K562 (cell line): ENCODE data around the gene ZNF23. TPM values are rescaled to one million over a fixed set of nuclear protein-coding genes. Genes with fewer than 3 reads are reported as not detected.

Experiments used
- ATAC-seq: fragments of 200-7000 bp; cut with Tn5 transposase; 3 replicates; pipeline ENCODE4 v1.9.1; 2020; ENCODE audit warnings: moderate library complexity
- BruUV-seq: library from RNA; stranded (reverse); fragments of 400-500 nt; replicated peaks from 2 replicates; lab custom pipeline; 2021; lab: Mats Ljungman, UMichigan
- CTCF ChIA-PET: fragments of 300-600 bp; formaldehyde crosslinking; extraction: SDS; loops from one replicate; lab custom pipeline; 2021; ENCODE audit warnings: low intra/inter-chr PET ratio; lab: Yijun Ruan, JAX
- POLR2A ChIA-PET: fragments of 300-600, 350-650 bp; sonication (Branson Sonifier 250); formaldehyde crosslinking; extraction: SDS; loops from one replicate; lab custom pipeline; 2021; ENCODE audit warnings: antibody characterized with exemption, inconsistent platforms; lab: Yijun Ruan, JAX
- DNase-seq, 4 experiments: peaks; one replicate each; pipeline versions ENCODE4 v3.0.0 to v3.0.0-alpha.2; 2011 to 2018; ENCODE audit warnings: low spot score in 3 of 4, mixed read lengths in 3 of 4; ENCODE audit errors: extremely low read depth in 1 of 4
- FAIRE-seq: peaks from 2 replicates; lab custom pipeline; 2011; peaks lifted over from hg19 to GRCh38; lab: Jason Lieb, UNC
- H2AFZ ChIP-seq: 2 replicates; pipeline ENCODE4 v1.6.0; 2011; ENCODE audit warnings: low read depth, low read length, control low read depth, inconsistent platforms
- H3K27ac ChIP-seq: fragments of 200-600 bp; 3 replicates; pipeline ENCODE4 v1.8.0; 2011; ENCODE audit warnings: low read depth, mild to moderate bottlenecking, control low read depth, inconsistent platforms, low read length, moderate library complexity, mixed read lengths; ENCODE audit errors: extremely low read depth
- H3K27me3 ChIP-seq, 2 experiments: fragments of 300-600 bp in 1 of 2; 2 replicates in 1 of 2; 3 replicates in 1 of 2; pipeline versions ENCODE4 v1.6.0 to v1.8.0; 2011; ENCODE audit warnings: inconsistent platforms in 2 of 2, low read length in 2 of 2, mild to moderate bottlenecking in 1 of 2, mixed read lengths in 1 of 2, moderate library complexity in 1 of 2; ENCODE audit not compliant: control insufficient read depth in 2 of 2, insufficient read depth in 2 of 2
- H3K36me3 ChIP-seq: fragments of 300-600 bp; 3 replicates; pipeline ENCODE4 v1.8.0; 2011; ENCODE audit warnings: mild to moderate bottlenecking, low read length, inconsistent platforms; ENCODE audit not compliant: control insufficient read depth, insufficient read depth
- H3K4me1 ChIP-seq, 2 experiments: fragments of 200-600 bp in 1 of 2; replicated peaks in 1 of 2; 2 replicates in 1 of 2; 3 replicates in 1 of 2; pipeline versions ENCODE4 v1.5.1 to v1.8.0; 2011; ENCODE audit warnings: inconsistent platforms in 2 of 2, low read length in 2 of 2, mild to moderate bottlenecking in 1 of 2, mixed read lengths in 1 of 2, moderate library complexity in 1 of 2; ENCODE audit not compliant: control insufficient read depth in 2 of 2, insufficient read depth in 2 of 2
- H3K4me2 ChIP-seq: 2 replicates; pipeline ENCODE4 v1.6.1; 2011; ENCODE audit warnings: low read length, control low read depth, inconsistent platforms, mixed read lengths; ENCODE audit not compliant: insufficient read depth
- H3K4me3 ChIP-seq: fragments of 200-600 bp; sonication (generic), shearing (Covaris generic); 2 replicates; pipeline ENCODE4 v1.5.1; 2016; ENCODE audit warnings: control low read depth, inconsistent platforms
- H3K79me2 ChIP-seq: fragments of 200-600 bp; 3 replicates; pipeline ENCODE4 v1.8.0; 2011; ENCODE audit warnings: low read length, inconsistent platforms; ENCODE audit not compliant: control insufficient read depth, insufficient read depth
- H3K9ac ChIP-seq, 2 experiments: 2 replicates each; pipeline versions ENCODE4 v1.6.0 to v1.6.1; 2011; ENCODE audit warnings: low read depth in 2 of 2, low read length in 2 of 2, control low read depth in 1 of 2, inconsistent platforms in 1 of 2, mild to moderate bottlenecking in 1 of 2, mixed read lengths in 1 of 2; ENCODE audit not compliant: insufficient read depth in 1 of 2
- H3K9me1 ChIP-seq: one replicate; pipeline ENCODE4 v1.6.0; 2011; ENCODE audit warnings: inconsistent platforms, mild to moderate bottlenecking, low read length, moderate library complexity; ENCODE audit not compliant: control insufficient read depth, insufficient read depth
- H3K9me3 ChIP-seq: replicated peaks from 2 replicates; pipeline ENCODE4 v1.5.1; 2011; ENCODE audit warnings: low read depth, low read length, inconsistent platforms; ENCODE audit not compliant: control insufficient read depth, insufficient read depth
- H4K20me1 ChIP-seq: replicated peaks from 2 replicates; pipeline ENCODE4 v1.6.1; 2011; ENCODE audit warnings: low read length, inconsistent platforms, mixed read lengths; ENCODE audit not compliant: control insufficient read depth, insufficient read depth
- BRD9 ChIP-seq: fragments of 450-650 bp; IDR thresholded peaks from 2 replicates; pipeline ENCODE4 v1.6.1; 2018; ENCODE audit warnings: low read depth; ENCODE audit not compliant: partially characterized antibody
- CBFA2T3 ChIP-seq: fragments of 450-650 bp; IDR thresholded peaks from 2 replicates; pipeline ENCODE4 v1.6.1; 2017
- CCAR2 ChIP-seq: fragments of 200-400 bp; formaldehyde crosslinking; IDR thresholded peaks from 2 replicates; pipeline ENCODE4 v1.6.1; 2017; ENCODE audit warnings: mild to moderate bottlenecking, low read depth, low read length
- CEBPB ChIP-seq: fragments of 450-650 bp; IDR thresholded peaks from 2 replicates; pipeline ENCODE4 v1.6.1; 2016; ENCODE audit warnings: missing genetic modification characterization, missing compliant biosample characterization
- ERF ChIP-seq: fragments of 450-650 bp; formaldehyde crosslinking; IDR thresholded peaks from 2 replicates; pipeline ENCODE4 v1.4.0; 2020; ENCODE audit warnings: mild to moderate bottlenecking, mixed read lengths
- HDAC1 ChIP-seq, 2 experiments: fragments of 450-650 bp; IDR thresholded peaks; 2 replicates each; pipeline ENCODE4 v1.6.1; 2016 to 2017; ENCODE audit warnings: inconsistent platforms in 1 of 2, mild to moderate bottlenecking in 1 of 2, moderate library complexity in 1 of 2
- IFI16 ChIP-seq: fragments of 250-450 bp; sonication (Bioruptor Pico); IDR thresholded peaks from 2 replicates; pipeline ENCODE4 v2.1.2; 2022; ENCODE audit warnings: mild to moderate bottlenecking, inconsistent platforms
- MTA1 ChIP-seq: fragments of 450-650 bp; IDR thresholded peaks from 2 replicates; pipeline ENCODE4 v1.6.1; 2017; ENCODE audit warnings: borderline replicate concordance
- MXI1 ChIP-seq: IDR thresholded peaks from 2 replicates; pipeline ENCODE4 v1.6.1; 2011; ENCODE audit warnings: low read depth, mild to moderate bottlenecking, improper control_type of control experiment, low read length
- MYC ChIP-seq, 2 experiments: fragments of 250-450 bp in 1 of 2; sonication (Bioruptor Pico) in 1 of 2; IDR thresholded peaks; 2 replicates each; pipeline versions ENCODE4 v1.5.1 to v1.6.1; 2012 to 2021; ENCODE audit warnings: low read depth in 2 of 2, borderline replicate concordance in 1 of 2, improper control_type of control experiment in 1 of 2, low read length in 1 of 2, mild to moderate bottlenecking in 1 of 2, moderate library complexity in 1 of 2
- NELFE ChIP-seq: IDR thresholded peaks from 2 replicates; pipeline ENCODE4 v1.6.1; 2011; ENCODE audit warnings: mild to moderate bottlenecking; ENCODE audit not compliant: insufficient read depth, insufficient read length
- NFIC ChIP-seq: fragments of 450-650 bp; IDR thresholded peaks from 2 replicates; pipeline ENCODE4 v1.6.1; 2017; ENCODE audit warnings: mild to moderate bottlenecking, inconsistent platforms
- RBM14 ChIP-seq: fragments of 200-400 bp; formaldehyde crosslinking; IDR thresholded peaks from 2 replicates; pipeline ENCODE4 v1.6.1; 2018; ENCODE audit warnings: low read depth, mild to moderate bottlenecking, low read length, moderate library complexity, borderline replicate concordance; ENCODE audit not compliant: insufficient read depth
- XRCC4 ChIP-seq: IDR thresholded peaks from one replicate; pipeline ENCODE4 v1.6.1; 2011; ENCODE audit not compliant: insufficient read depth, insufficient read length; ENCODE audit errors: extremely low read depth
- ZNF175 ChIP-seq: fragments of 200-800 bp; sonication (Bioruptor generic); IDR thresholded peaks from 2 replicates; pipeline ENCODE4 v1.6.1; 2016; ENCODE audit warnings: low read depth, mild to moderate bottlenecking, missing genetic modification characterization, missing compliant biosample characterization
- ZNF274 ChIP-seq: IDR thresholded peaks from 2 replicates; pipeline ENCODE4 v1.6.1; 2011; ENCODE audit warnings: low read depth, mild to moderate bottlenecking, low read length, moderate library complexity, borderline replicate concordance
- ZNF780A ChIP-seq: fragments of 250-450 bp; sonication (Bioruptor Pico); IDR thresholded peaks from 2 replicates; pipeline ENCODE4 v1.5.0; 2021; ENCODE audit warnings: mild to moderate bottlenecking
- WGBS: fragments of 100-300 bp; shearing (Covaris generic); methylation state at CpG from one replicate; pipeline ENCODE4 v1.1.6; 2016; ENCODE audit warnings: low coverage, mixed read lengths; ENCODE audit not compliant: insufficient coverage; ENCODE audit errors: missing lambda C conversion rate; 5-methylcytosine and 5-hydroxymethylcytosine counted together
- in situ Hi-C: fragments of 300-500 bp; cut with MboI; formaldehyde crosslinking; loops from 4 replicates; pipeline ENCODE4 v1.15.0; 2018; ENCODE audit warnings: inconsistent platforms, mixed read lengths
- intact Hi-C: fragments of 100-400 bp; cut with micrococcal nuclease; formaldehyde crosslinking; loops from 2 replicates; pipeline ENCODE4 v1.14.2; 2022
- polyA plus RNA-seq, 8 experiments: library from polyadenylated mRNA; depleted of rRNA in 4 of 8; stranded (reverse) in 5 of 8; unstranded in 3 of 8; fragments of >200 nt; fragmentation: Nextera tagmentation in 2 of 8; fragmentation: Illumina TruSeq in 1 of 8; extraction: Ambion mirVana in 2 of 8; extraction: Trizol in 1 of 8; gene quantifications; 2 replicates each; pipeline versions ENCODE4 v1.2.1 to v1.2.3, GENCODE V29; 2011 to 2014; ENCODE audit warnings: inconsistent platforms in 1 of 8, missing spikeins in 1 of 8
- total RNA-seq, 7 experiments: library from RNA; depleted of rRNA in 6 of 7; stranded (reverse); fragments of >200 nt in 6 of 7; fragmentation: Illumina TruSeq in 2 of 7; extraction: Trizol in 2 of 7; gene quantifications; 2 replicates each; pipeline versions ENCODE4 v1.2.1 to v1.2.3, GENCODE V29; 2011 to 2021; ENCODE audit warnings: low replicate concordance in 1 of 7
- TF ChIP-seq, protein P1 (sequence below): sonication (generic); formaldehyde crosslinking; IDR thresholded peaks from 2 replicates; pipeline ENCODE4 v1.8.0; 2022; ENCODE audit warnings: mild to moderate bottlenecking, missing genetic modification reagents
- TF ChIP-seq, protein P2 (sequence below), 3 experiments: fragments of 200-800 bp in 1 of 3; fragments of 250-450 bp in 1 of 3; fragments of 450-650 bp in 1 of 3; sonication (Bioruptor Pico) in 1 of 3; sonication (Bioruptor generic) in 1 of 3; formaldehyde crosslinking in 1 of 3; IDR thresholded peaks; 2 replicates each; pipeline versions ENCODE4 v1.6.1 to v1.8.0; 2016 to 2022; ENCODE audit warnings: mild to moderate bottlenecking in 2 of 3, missing genetic modification characterization in 2 of 3, missing compliant biosample characterization in 1 of 3, moderate library complexity in 1 of 3

Gene ZNF23
- total and polyA plus RNA-seq, 9 of the 15 experiments (the other 6 are each of a cell fraction or from before 2014, with no cell fraction given) = 4.7 to 13.4 (median 11.2) TPM

DNA sequence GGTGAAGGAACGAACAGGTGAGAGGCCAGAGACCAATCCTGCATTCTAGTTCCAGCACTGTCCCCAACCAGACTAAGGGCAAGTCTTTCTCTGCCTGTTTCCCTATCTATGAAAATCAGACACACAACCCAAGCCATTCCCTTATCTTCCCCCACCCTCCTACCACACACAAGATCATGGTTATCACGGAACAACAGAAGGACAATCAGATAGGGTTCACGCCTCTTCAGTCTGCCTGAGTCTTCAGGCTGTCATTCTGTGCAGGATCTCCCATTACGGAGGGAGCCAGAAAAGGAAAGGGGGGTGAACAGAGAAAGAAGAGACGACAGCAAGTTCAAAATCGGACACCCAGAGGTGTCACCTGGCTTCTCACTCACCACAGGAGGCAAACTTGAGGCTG lies 31.3 kb downstream of the ZNF23 start:
- peaks cover 18% of the 10 kb centered on the region in 2 experiments; a peak in 4 of 5 replicates for H3K4me1 ChIP-seq
- H3K27ac ChIP-seq = no peak overlapping the region
- H3K4me3 ChIP-seq = no peak overlapping the region
- H3K27me3 ChIP-seq = peaks cover 10 to 48% of the 10 kb centered on the region in 2 experiments; a peak in 4 of 5 replicates
- no peaks in the 10 kb centered on the region for H3K79me2 ChIP-seq
- FAIRE-seq (peak; percentile 89), ATAC-seq (peak; percentile 56), DNase-seq (peak; percentile 80 to 90 (median 84))
- POLR2A ChIA-PET = no interaction called here
- H4K20me1 ChIP-seq = 0 out of 2 replicates have a peak, but pooled peaks cover 5% of the 10 kb centered on the region
- intact Hi-C loops = loop anchor here (5.0 kb wide), 1 partner anchor 67 kb away; no protein-coding TSS in a partner anchor
- 0% methylated on average over 6 of the region's 6 CpGs for WGBS
- no peaks in the 10 kb centered on the region for H3K36me3 ChIP-seq
- no peaks in the 10 kb centered on the region for H3K9me3 ChIP-seq
- no peak overlapping the region for H2AFZ ChIP-seq
- no TSS peak for BruUV-seq
- CTCF ChIA-PET = no interaction called here
- H3K9me1 ChIP-seq = peaks cover 3% of the 10 kb centered on the region
- peak overlapping the region; percentile 23; the same call in 1 of the 2 replicates for H3K4me2 ChIP-seq
- H3K9ac ChIP-seq = peak overlapping the region in 1 of 2 experiments; percentile 14; a peak in 2 of 4 replicates
- in situ Hi-C loops = no loop called here
- no peak for TF ChIP-seq BRD9
- TF ChIP-seq NELFE = no peak
- TF ChIP-seq ZNF780A (CRISPR knock-in tag) = no peak
- no peak for TF ChIP-seq ZNF274
- TF ChIP-seq XRCC4 = no peak
- TF ChIP-seq CCAR2 = no peak
- peak; percentile 97 for TF ChIP-seq CBFA2T3
- no peak for TF ChIP-seq MXI1
- no peak for TF ChIP-seq IFI16 (CRISPR knock-in tag)
- TF ChIP-seq NFIC = peak; percentile 83
- TF ChIP-seq, protein P1, sequence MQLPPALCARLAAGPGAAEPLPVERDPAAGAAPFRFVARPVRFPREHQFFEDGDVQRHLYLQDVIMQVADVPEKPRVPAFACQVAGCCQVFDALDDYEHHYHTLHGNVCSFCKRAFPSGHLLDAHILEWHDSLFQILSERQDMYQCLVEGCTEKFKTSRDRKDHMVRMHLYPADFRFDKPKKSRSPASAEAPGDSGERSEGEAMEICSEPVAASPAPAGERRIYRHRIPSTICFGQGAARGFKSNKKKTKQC (CRISPR knock-in tag) = no peak
- TF ChIP-seq MTA1 = peak; percentile 91
- TF ChIP-seq HDAC1 (IDR thresholded peaks at IDR 0.05) = peak in 1 of 2 experiments; percentile 85; a peak in 2 of 4 replicates
- no peak for TF ChIP-seq CEBPB (tag)
- TF ChIP-seq ZNF175 (CRISPR knock-in tag) = peak; percentile 86
- no peak for TF ChIP-seq ERF (CRISPR knock-in tag)
- no peak for TF ChIP-seq RBM14
- TF ChIP-seq MYC (IDR thresholded peaks at IDR 0.05; ENCODE audit: low read depth, low read length) = 0 out of 2 replicates have a peak, but pooled peaks have one; percentile 28
- no peak for TF ChIP-seq MYC (CRISPR knock-in tag; IDR thresholded peaks at IDR 0.05; ENCODE audit: borderline replicate concordance, low read depth)
- TF ChIP-seq, protein P2, sequence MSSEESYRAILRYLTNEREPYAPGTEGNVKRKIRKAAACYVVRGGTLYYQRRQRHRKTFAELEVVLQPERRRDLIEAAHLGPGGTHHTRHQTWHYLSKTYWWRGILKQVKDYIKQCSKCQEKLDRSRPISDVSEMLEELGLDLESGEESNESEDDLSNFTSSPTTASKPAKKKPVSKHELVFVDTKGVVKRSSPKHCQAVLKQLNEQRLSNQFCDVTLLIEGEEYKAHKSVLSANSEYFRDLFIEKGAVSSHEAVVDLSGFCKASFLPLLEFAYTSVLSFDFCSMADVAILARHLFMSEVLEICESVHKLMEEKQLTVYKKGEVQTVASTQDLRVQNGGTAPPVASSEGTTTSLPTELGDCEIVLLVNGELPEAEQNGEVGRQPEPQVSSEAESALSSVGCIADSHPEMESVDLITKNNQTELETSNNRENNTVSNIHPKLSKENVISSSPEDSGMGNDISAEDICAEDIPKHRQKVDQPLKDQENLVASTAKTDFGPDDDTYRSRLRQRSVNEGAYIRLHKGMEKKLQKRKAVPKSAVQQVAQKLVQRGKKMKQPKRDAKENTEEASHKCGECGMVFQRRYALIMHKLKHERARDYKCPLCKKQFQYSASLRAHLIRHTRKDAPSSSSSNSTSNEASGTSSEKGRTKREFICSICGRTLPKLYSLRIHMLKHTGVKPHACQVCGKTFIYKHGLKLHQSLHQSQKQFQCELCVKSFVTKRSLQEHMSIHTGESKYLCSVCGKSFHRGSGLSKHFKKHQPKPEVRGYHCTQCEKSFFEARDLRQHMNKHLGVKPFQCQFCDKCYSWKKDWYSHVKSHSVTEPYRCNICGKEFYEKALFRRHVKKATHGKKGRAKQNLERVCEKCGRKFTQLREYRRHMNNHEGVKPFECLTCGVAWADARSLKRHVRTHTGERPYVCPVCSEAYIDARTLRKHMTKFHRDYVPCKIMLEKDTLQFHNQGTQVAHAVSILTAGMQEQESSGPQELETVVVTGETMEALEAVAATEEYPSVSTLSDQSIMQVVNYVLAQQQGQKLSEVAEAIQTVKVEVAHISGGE (CRISPR knock-in tag; IDR thresholded peaks at IDR 0.05) = peak in 1 of 3 experiments; percentile 28; a peak in 1 of 6 replicates
